LHCN-M2 (cell line): ENCODE results near the gene KANSL2. TPM values are rescaled to one million over a fixed set of nuclear protein-coding genes. Genes with fewer than 3 reads are reported as not detected.

Experiments used
- total RNA-seq: library from RNA; depleted of rRNA; stranded (reverse); fragments of >200 nt; gene quantifications from 2 replicates; pipeline ENCODE4 v1.2.3, GENCODE V29; 2014; rRNA removed

The KANSL2 gene
- total RNA-seq, 1 experiment from 2014 or later: 36.9 TPM

Other genes with a start within 250 kb of the KANSL2 start
- not detected in 2 replicates for gene ANP32D, start 209.7 kb downstream of the KANSL2 start, total RNA-seq
- not detected in 2 replicates for gene C12orf54, start 199.7 kb downstream of the KANSL2 start, total RNA-seq
- gene OR8S1, start 156.6 kb downstream of the KANSL2 start, total RNA-seq: not detected in 2 replicates
- not detected in 2 replicates for gene LALBA, start 112.2 kb downstream of the KANSL2 start, total RNA-seq
- gene CCNT1, start 34.5 kb upstream of the KANSL2 start, total RNA-seq: 25.2 and 40.9 TPM in 2 replicates
- 24.7 and 25.6 TPM in 2 replicates for gene ADCY6, start 106.9 kb upstream of the KANSL2 start, total RNA-seq
- gene CACNB3, start 136.3 kb upstream of the KANSL2 start, total RNA-seq: 29.4 and 30.0 TPM in 2 replicates
- 91.0 and 98.6 TPM in 2 replicates for gene DDX23, start 169.9 kb upstream of the KANSL2 start, total RNA-seq
- not detected in 2 replicates for gene RND1, start 183.6 kb upstream of the KANSL2 start, total RNA-seq
- gene FKBP11, start 243.3 kb upstream of the KANSL2 start, total RNA-seq: 12.6 and 17.3 TPM in 2 replicates